ENCODE data around the gene RSPH6A. TPM values are rescaled to one million over a fixed set of nuclear protein-coding genes. Genes with fewer than 3 reads are reported as not detected.

RSPH6A gene
- total RNA-seq, 4 donors from 2014 or later: not detected

GRCh38 chr19:45747513-45747912 lies 67.6 kb downstream of the RSPH6A start:
- no peak overlapping the region for H3K4me3 ChIP-seq (ENCODE audit: low read depth, poor library complexity, severe bottlenecking)
- no peak for TF ChIP-seq POLR2A (IDR thresholded peaks at IDR 0.05)
- TF ChIP-seq, protein P1, sequence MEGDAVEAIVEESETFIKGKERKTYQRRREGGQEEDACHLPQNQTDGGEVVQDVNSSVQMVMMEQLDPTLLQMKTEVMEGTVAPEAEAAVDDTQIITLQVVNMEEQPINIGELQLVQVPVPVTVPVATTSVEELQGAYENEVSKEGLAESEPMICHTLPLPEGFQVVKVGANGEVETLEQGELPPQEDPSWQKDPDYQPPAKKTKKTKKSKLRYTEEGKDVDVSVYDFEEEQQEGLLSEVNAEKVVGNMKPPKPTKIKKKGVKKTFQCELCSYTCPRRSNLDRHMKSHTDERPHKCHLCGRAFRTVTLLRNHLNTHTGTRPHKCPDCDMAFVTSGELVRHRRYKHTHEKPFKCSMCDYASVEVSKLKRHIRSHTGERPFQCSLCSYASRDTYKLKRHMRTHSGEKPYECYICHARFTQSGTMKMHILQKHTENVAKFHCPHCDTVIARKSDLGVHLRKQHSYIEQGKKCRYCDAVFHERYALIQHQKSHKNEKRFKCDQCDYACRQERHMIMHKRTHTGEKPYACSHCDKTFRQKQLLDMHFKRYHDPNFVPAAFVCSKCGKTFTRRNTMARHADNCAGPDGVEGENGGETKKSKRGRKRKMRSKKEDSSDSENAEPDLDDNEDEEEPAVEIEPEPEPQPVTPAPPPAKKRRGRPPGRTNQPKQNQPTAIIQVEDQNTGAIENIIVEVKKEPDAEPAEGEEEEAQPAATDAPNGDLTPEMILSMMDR (IDR thresholded peaks at IDR 0.05): no peak
- 77 to 84% methylated on average over 5 of the region's 5 CpGs for WGBS, 2 donors
- intact Hi-C loops (cut with DNase I; ENCODE audit: low total_unique reads): no loop called here
- no peak for DNase-seq (ENCODE audit: low spot score in 2 of 2)

DNA sequence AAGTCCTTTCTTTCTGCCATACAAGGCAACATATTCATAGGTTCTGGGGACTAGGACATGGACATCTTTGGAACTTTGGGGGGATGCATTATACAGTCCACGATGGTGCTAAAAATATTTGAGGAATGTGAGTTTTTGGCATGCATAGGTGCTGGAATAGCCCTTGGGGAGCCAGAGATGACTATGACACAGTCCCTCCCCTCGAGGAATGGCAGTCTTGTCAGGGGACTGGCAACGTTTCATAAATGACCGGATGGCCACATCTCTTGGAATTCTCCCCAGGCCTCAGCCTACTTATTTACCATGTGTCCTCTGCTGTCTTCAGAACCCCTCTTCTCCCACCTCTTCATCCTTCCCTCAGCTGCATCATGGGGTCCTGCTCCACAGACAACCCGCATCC lies 68.2 kb downstream of the RSPH6A start:
- H3K4me3 ChIP-seq (ENCODE audit: low read depth, poor library complexity, severe bottlenecking): no peak overlapping the region
- TF ChIP-seq POLR2A (IDR thresholded peaks at IDR 0.05): no peak
- TF ChIP-seq, protein P1 (IDR thresholded peaks at IDR 0.05): no peak
- intact Hi-C loops (cut with DNase I; ENCODE audit: low total_unique reads): no loop called here
- DNase-seq (ENCODE audit: low spot score in 2 of 2): no peak
- WGBS, 2 donors: 62 to 79% methylated on average over 5 of the region's 5 CpGs

Other genes starting within 250 kb of the RSPH6A start
- 10 to 100 TPM in 3 of 4 donors, 1 to 10 TPM in 1; 4.4 to 15.7 (median 12.7) TPM for gene OPA3, start 230.5 kb downstream of the RSPH6A start, total RNA-seq
- gene GPR4, start 213.1 kb downstream of the RSPH6A start, total RNA-seq: 1 to 10 TPM in 1 of 4 donors, under 1 TPM in 3; 0.34 to 1.0 (median 0.70) TPM
- 100 to 1,000 TPM in 1 of 4 donors, 10 to 100 TPM in 3; 85.6 to 101 (median 89.4) TPM for gene EML2, start 175.9 kb downstream of the RSPH6A start, total RNA-seq
- gene GIPR, start 147.1 kb downstream of the RSPH6A start, total RNA-seq: 1 to 10 TPM; 1.4 to 3.9 (median 2.0) TPM
- 100 to 1,000 TPM; 144 to 223 (median 161) TPM for gene SNRPD2, start 123.4 kb downstream of the RSPH6A start, total RNA-seq
- 1 to 10 TPM; 3.4 to 8.7 (median 6.8) TPM for gene QPCTL, start 122.6 kb downstream of the RSPH6A start, total RNA-seq
- 10 to 100 TPM; 22.0 to 26.7 (median 25.4) TPM for gene FBXO46, start 84.4 kb downstream of the RSPH6A start, total RNA-seq
- gene MEIOSIN, start 81.9 kb downstream of the RSPH6A start, total RNA-seq: not detected
- gene SIX5, start 46.1 kb downstream of the RSPH6A start, total RNA-seq: 10 to 100 TPM; 12.6 to 17.3 (median 13.8) TPM
- gene DMPK, start 32.8 kb downstream of the RSPH6A start, total RNA-seq: 10 to 100 TPM in 3 of 4 donors, 1 to 10 TPM in 1; 8.8 to 20.2 (median 13.8) TPM
- 10 to 100 TPM; 20.0 to 31.0 (median 28.0) TPM for gene DMWD, start 22.5 kb downstream of the RSPH6A start, total RNA-seq
- 10 to 100 TPM; 30.3 to 62.8 (median 46.6) TPM for gene SYMPK, start 47.8 kb upstream of the RSPH6A start, total RNA-seq
- under 1 TPM in 1 of 4 donors, not detected in 3; 0.12 TPM for gene FOXA3, start 49.0 kb upstream of the RSPH6A start, total RNA-seq
- 10 to 100 TPM; 38.9 to 44.0 (median 42.8) TPM for gene IRF2BP1, start 70.8 kb upstream of the RSPH6A start, total RNA-seq
- 1 to 10 TPM; 2.0 to 8.0 (median 7.2) TPM for gene MYPOP, start 87.3 kb upstream of the RSPH6A start, total RNA-seq
- gene NANOS2, start 99.5 kb upstream of the RSPH6A start, total RNA-seq: not detected
- under 1 TPM; 0.25 to 0.91 (median 0.66) TPM for gene NOVA2, start 158.6 kb upstream of the RSPH6A start, total RNA-seq
- gene CCDC61, start 180.2 kb upstream of the RSPH6A start, total RNA-seq: 10 to 100 TPM in 2 of 4 donors, 1 to 10 TPM in 2; 7.2 to 14.4 (median 10.4) TPM
- gene PGLYRP1, start 207.7 kb upstream of the RSPH6A start, total RNA-seq: not detected
- gene IGFL4, start 225.7 kb upstream of the RSPH6A start, total RNA-seq: 1 to 10 TPM in 3 of 4 donors, under 1 TPM in 1; 0.80 to 5.5 (median 2.7) TPM

Measured in lower leg skin (tissue), 4 donors.